Testis (tissue), 3 donors: ENCODE measurements around the gene COLGALT1. TPM values are rescaled to one million over a fixed set of nuclear protein-coding genes. Genes with fewer than 3 reads are reported as not detected.

ENCODE experiments used
- DNase-seq: peaks from one replicate; pipeline ENCODE4 v3.0.0-alpha.2; 2019
- H3K27ac ChIP-seq, 2 donors: fragments of 200-600 bp; sonication (generic); one replicate each; pipeline ENCODE4 v1.5.1; 2019
- H3K27me3 ChIP-seq: fragments of 200-600 bp; sonication (generic); one replicate; pipeline ENCODE4 v1.5.1; 2019
- H3K36me3 ChIP-seq: fragments of 200-600 bp; sonication (generic); one replicate; pipeline ENCODE4 v1.5.1; 2017; ENCODE audit warnings: low read depth; ENCODE audit errors: missing control alignments
- H3K4me1 ChIP-seq: fragments of 200-600 bp; sonication (generic); one replicate; pipeline ENCODE4 v1.5.1; 2019
- H3K4me3 ChIP-seq, 2 donors: fragments of 200-600 bp; sonication (generic); one replicate each; pipeline ENCODE4 v1.5.1; 2017 to 2019
- H3K9me3 ChIP-seq: fragments of 200-600 bp; sonication (generic); one replicate; pipeline ENCODE4 v1.5.1; 2017
- CTCF ChIP-seq, 3 experiments: fragments of 450-650 bp in 2 of 3; fragments of 200-600 bp in 1 of 3; sonication (generic) in 1 of 3; IDR thresholded peaks; one replicate each; pipeline ENCODE4 v1.5.1; 2016 to 2019; ENCODE audit warnings: antibody characterized with exemption in 3 of 3, mild to moderate bottlenecking in 2 of 3, moderate library complexity in 1 of 3
- POLR2A ChIP-seq: fragments of 450-650 bp; IDR thresholded peaks from one replicate; pipeline ENCODE4 v1.6.1; 2017; ENCODE audit warnings: antibody characterized with exemption, mild to moderate bottlenecking, moderate library complexity
- WGBS, 2 donors: methylation state at CpG; one replicate each; pipeline ENCODE4 v1.1.5; 2018; 5-methylcytosine and 5-hydroxymethylcytosine counted together
- intact Hi-C: fragments of 100-400 bp; cut with DNase I; formaldehyde crosslinking; loops from one replicate; pipeline ENCODE4 v1.15.1; 2023; ENCODE audit warnings: low total_unique reads
- polyA plus RNA-seq: library from polyadenylated mRNA; stranded (reverse); fragments of 350-450 nt; fragmentation: Illumina TruSeq; extraction: RNeasy Lipid Tissue Mini Kit (QIAGEN cat#74804); gene quantifications from one replicate; pipeline ENCODE4 v1.2.3, GENCODE V29; 2014; ENCODE audit warnings: low read depth, low replicate concordance; ENCODE audit not compliant: insufficient read depth
- total RNA-seq, 2 donors: library from RNA; depleted of rRNA; stranded (reverse); fragments of >200 nt; gene quantifications; one replicate each; pipeline ENCODE4 v1.2.3, GENCODE V29; 2016

COLGALT1 gene
- total and polyA plus RNA-seq, 3 donors from 2014 or later, result 52.0 to 94.5 (median 70.3) TPM

GRCh38 chr19:17607936-17608335 lies 52.5 kb downstream of the COLGALT1 start:
- Histone ChIP-seq H3K27me3 (no peaks in the 10 kb centered on the region), H3K4me1 (peaks cover 4% of the 10 kb centered on the region), H3K9me3 (no peaks in the 10 kb centered on the region), H3K27ac (no peak overlapping the region), H3K36me3 (no peaks in the 10 kb centered on the region), H3K4me3 (no peak overlapping the region)
- intact Hi-C loops, result no loop called here
- TF ChIP-seq POLR2A (no peak), CTCF (IDR thresholded peaks at IDR 0.05) (no peak)
- no peak for DNase-seq
- WGBS, 2 donors, result 81 to 84% methylated on average over 9 of the region's 9 CpGs

GRCh38 chr19:17610384-17610783 lies 54.9 kb downstream of the COLGALT1 start:
- TF ChIP-seq CTCF (IDR thresholded peaks at IDR 0.05) (no peak), POLR2A (no peak)
- intact Hi-C loops, result no loop called here
- Histone ChIP-seq H3K27me3 (no peaks in the 10 kb centered on the region), H3K4me3 (no peak overlapping the region), H3K4me1 (peaks cover 4% of the 10 kb centered on the region), H3K27ac (no peak overlapping the region), H3K9me3 (no peaks in the 10 kb centered on the region), H3K36me3 (no peaks in the 10 kb centered on the region)
- no peak for DNase-seq
- WGBS, 2 donors, result 41 to 47% methylated on average over 7 of the region's 7 CpGs

GRCh38 chr19:17611462-17612244 lies 56.2 kb downstream of the COLGALT1 start:
- DNase-seq, result no peak
- no peak overlapping the region for H3K4me3 ChIP-seq
- TF ChIP-seq POLR2A (no peak), CTCF (IDR thresholded peaks at IDR 0.05) (no peak)
- intact Hi-C loops, result no loop called here
- WGBS, 2 donors, result 70 to 81% methylated on average over 5 to 7 of the region's 7 CpGs
- H3K27me3 ChIP-seq, result no peaks in the 10 kb centered on the region
- peaks cover under 1% of the 10 kb centered on the region for H3K4me1 ChIP-seq
- no peak overlapping the region for H3K27ac ChIP-seq
- no peaks in the 10 kb centered on the region for H3K9me3 ChIP-seq
- no peaks in the 10 kb centered on the region for H3K36me3 ChIP-seq

- DNase-seq, result no peak
Measured at GRCh38 chr19:17614476-17614875, 59.0 kb downstream of the COLGALT1 start.

More at GRCh38 chr19:17614476-17614875, 59.0 kb downstream of the COLGALT1 start:
- Histone ChIP-seq H3K4me1 (no peaks in the 10 kb centered on the region), H3K27ac (no peak overlapping the region), H3K36me3 (no peaks in the 10 kb centered on the region), H3K27me3 (no peaks in the 10 kb centered on the region), H3K4me3 (no peak overlapping the region), H3K9me3 (no peaks in the 10 kb centered on the region)
- intact Hi-C loops, result no loop called here
- TF ChIP-seq CTCF (IDR thresholded peaks at IDR 0.05), result no peak
- no peak for TF ChIP-seq POLR2A
- WGBS, 2 donors, result 50 to 83% methylated on average over 2 to 12 of the region's 12 CpGs
